ENCODE measurements around the gene TMEM87A. TPM values are rescaled to one million over a fixed set of nuclear protein-coding genes. Genes with fewer than 3 reads are reported as not detected.
"Not testable (repeated sequence)": the region's sequence is repeated elsewhere in the genome, so short reads cannot be mapped to it uniquely, and the experiment has no call there.

The TMEM87A gene
- 42.1 and 47.1 TPM in 2 replicates for total RNA-seq

DNA sequence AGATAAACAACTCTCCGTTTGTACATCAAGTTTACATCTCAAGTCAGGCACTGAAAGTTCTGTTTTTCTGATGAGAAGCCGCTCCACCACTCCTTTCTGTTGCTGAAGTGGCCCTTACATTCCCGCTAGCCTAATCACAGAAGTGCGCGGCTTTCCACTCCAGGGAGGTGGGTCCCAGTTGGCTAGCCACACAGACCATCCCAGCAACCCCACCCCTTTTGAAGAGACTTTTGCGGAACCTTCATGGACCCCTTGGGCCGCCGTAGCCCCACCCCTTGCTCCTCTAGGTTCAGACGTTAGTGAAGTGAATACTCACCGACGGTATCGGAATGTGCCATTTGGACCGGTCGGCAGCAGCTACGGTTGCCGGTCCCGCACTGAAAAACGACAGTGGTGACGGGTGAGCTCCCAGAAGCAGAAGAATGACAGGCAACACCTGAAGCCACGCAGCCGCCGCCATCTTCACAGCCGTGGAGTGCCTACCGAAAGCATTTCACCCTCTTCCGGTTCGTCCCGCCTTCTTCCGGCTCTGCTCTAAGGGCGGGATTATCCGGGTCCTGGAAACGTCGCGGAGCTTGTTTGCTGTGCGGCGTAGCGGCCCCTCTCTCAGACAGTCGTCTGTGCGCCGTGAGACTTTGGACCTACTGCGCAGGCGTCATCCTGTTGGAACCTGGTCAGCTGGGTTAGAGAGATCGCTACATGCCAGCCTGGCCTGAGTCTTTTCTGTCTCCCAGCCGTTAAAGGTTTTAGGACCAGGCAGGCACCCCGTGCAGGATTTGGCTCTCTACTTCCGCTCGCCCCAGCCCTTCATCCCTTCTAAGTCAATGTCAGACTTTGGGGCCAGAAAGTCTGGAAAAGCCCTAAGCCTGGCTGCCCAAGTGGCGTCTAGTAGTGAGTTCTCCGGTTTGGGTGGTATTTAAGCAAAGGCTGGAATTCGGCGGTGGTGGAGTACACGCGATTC, at the start of gene TMEM87A, which contains the start of gene GANC:
TMEM87A (minus strand) TSS at position 495 of the 961 bp plus-strand sequence; CDS start at position 460, 35 bp downstream.
GANC (plus strand) TSS at position 263 of the 961 bp plus-strand sequence. CDS start 1,281 bp downstream, outside the sequence.
- DNase-seq (ENCODE audit: low read depth, low spot score) = peak; percentile 95

- no peak for DNase-seq (ENCODE audit: low read depth, low spot score)
These were observed 46.0 kb upstream of the TMEM87A start for GRCh38 chr15:42319206-42319605.

- DNase-seq (ENCODE audit: low read depth, low spot score) = not testable (repeated sequence)
These were observed 43.1 kb upstream of the TMEM87A start for GRCh38 chr15:42316282-42316805.

DNA sequence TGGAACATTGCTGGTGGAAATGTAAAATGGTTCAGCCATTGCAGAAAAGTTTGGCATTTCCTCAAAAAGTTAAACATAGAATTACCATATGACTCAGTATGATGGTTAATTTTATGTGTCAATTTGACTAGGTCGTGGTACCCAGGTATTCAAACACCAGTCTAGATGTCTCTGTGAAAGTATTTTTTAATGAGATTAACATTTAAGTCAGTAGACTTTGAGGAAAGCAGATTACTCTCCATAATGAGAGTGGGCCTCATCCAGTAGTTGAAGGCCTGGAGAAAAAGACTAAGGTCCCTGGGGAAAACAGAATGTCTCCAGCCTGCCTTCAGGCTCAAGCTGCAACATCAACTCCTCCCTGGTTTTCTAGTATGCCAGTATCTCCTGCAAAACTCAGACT, 42.3 kb upstream of the TMEM87A start:
- no peak for DNase-seq (ENCODE audit: low read depth, low spot score)

DNA sequence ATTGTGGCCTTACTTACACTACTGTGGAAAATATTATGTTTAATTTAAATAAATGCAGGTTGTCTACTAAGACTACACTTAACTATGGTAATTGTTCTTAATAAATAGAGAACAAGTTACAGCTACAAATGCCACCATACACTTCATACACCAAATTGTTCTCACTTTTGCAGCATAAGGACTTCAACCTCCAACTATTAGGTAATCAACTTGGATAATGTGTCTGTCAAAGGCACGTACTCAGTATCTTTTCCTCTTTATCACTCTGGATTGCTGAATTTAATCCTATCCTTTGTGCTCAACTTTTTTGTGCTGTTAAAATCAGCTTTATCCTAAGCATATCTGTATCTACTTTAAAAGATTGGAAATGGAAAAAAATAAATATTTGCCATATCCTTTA, 41.6 kb upstream of the TMEM87A start:
- DNase-seq (ENCODE audit: low read depth, low spot score) = no peak

DNA sequence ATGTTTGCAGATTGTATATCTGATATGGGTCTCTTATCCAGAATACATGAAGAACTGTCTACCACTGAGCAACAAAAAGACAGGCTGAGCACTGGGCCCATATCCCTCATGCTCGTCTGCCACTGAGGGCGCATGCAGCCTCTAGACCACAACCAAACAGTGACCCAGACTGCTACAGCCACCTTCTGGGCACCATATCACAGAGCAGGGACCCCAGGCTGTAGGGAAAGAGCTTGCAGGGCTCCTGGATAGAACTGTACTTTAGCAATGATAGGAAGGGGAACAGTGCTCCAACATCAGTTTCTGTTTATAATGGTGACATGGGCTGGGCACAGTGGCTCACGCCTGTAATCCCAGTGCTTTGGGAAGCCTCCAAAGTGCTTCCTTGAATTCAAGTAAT, 40.2 kb upstream of the TMEM87A start:
- no peak for DNase-seq (ENCODE audit: low read depth, low spot score)

DNA sequence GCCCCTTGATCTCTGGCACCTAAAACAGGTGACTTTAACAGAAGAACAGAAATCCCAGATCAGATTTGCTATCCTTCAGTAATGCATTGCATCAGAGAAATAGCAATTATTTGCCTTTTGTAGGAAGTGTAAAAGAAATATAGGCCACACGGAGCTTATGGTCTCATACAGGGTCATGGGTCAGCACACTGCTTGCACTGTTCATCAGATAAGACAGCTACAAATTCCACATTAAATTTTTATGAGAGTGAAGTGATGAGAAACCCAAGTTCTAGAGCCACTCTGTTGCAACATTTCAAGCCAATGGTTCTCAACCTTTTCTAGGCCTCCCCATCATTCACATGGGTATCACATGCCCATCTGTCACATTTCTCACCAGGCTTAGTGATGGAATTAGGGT, 33.4 kb upstream of the TMEM87A start:
- DNase-seq (ENCODE audit: low read depth, low spot score) = no peak

DNA sequence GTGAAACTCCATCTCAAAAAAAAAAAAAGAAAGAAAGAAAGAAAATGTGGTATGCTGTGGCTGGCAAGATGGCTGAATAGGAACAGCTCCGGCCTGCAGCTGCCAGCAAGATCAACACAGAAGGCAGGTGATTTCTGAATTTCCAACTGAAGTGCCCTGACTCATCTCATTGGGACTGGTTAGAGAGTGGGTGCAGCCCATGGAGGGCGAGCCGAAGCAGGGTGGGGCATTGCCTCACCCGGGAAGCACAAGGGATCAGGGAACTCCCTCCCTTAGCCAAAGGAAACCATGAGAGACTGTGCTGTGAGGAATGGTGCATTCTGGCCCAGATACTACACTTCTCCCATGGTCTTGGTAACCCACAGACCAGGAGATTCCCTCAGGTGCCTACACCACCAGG, 27.8 kb upstream of the TMEM87A start:
- not testable (repeated sequence) for DNase-seq (ENCODE audit: low read depth, low spot score)

- DNase-seq (ENCODE audit: low read depth, low spot score) = no peak
These were observed 15.9 kb upstream of the TMEM87A start for GRCh38 chr15:42289166-42289565.

- no peak for DNase-seq (ENCODE audit: low read depth, low spot score)
These were observed 14.7 kb upstream of the TMEM87A start for GRCh38 chr15:42287931-42288330.

DNA sequence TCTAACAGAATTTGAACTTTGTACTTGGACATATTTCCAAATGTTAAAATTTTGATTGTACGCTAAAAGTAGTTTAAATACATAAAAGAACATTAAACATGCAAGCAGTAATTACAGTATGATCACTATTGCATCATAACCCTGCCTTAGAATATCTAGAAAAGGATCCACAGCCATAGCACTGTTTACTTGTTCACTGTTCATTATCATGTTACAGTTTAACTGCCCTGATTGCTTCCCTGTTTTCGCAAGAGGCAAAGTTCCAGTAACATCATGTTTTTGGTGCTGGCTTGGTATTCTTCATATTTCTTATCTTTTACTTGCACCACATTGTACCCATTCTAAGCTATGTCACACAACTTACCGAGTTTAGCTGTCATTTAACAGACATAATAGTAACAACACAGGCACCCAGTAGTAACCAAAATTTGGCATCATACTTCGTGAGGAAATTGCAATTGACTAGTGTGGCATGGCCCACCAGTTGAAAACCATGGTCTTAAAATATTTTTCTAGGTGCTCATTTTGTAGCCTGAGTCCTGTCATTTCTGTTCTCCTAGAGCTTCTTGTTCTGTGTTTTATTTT, 13.3 kb upstream of the TMEM87A start:
- no peak for DNase-seq (ENCODE audit: low read depth, low spot score)

DNA sequence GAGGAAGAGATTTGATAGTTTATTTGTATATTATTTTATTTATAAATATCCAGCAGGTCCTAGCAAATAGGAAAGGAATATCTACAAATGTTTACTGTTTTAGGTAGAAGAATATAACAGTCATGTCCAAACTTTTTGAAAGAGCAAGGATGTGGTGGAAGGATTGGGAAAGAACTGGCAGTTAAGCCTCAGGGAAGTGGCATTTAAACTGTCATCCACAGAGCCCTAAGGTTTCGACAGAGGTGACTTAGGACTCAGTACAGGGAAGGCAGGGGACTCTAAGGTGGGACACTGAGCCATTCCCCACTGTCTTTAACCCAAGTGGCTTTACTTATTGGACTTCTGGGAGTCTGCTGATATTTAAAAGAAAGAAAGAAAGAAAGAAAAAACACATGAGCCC, 11.8 kb upstream of the TMEM87A start:
- DNase-seq (ENCODE audit: low read depth, low spot score) = no peak

GRCh38 chr15:42284551-42284950, 11.3 kb upstream of the TMEM87A start:
- DNase-seq (ENCODE audit: low read depth, low spot score) = no peak

DNA sequence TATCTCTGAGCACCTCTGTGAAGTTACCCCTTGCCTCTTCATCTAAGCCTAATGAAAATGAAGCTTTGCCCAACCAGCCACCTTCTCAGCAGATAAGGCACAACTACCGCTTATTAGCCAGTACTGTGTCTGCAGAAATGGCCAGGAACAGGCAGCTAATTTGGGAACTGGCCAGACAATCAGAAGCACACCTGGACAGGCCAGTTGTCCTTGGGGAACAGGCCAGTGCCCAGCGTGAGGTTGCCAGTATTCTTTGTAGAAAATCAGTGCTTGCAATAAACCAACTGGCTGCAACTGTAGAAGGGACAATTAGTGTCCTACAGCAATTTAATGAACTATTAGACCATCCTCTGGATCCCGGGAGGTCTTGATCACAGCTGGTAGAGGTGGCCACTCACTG, 10.4 kb upstream of the TMEM87A start:
- DNase-seq (ENCODE audit: low read depth, low spot score) = no peak

GRCh38 chr15:42282926-42283325, 9.7 kb upstream of the TMEM87A start:
- no peak for DNase-seq (ENCODE audit: low read depth, low spot score)

- DNase-seq (ENCODE audit: low read depth, low spot score) = no peak
These were observed 9.1 kb upstream of the TMEM87A start for GRCh38 chr15:42282344-42282743.

GRCh38 chr15:42279234-42279723, 6.0 kb upstream of the TMEM87A start:
- DNase-seq (ENCODE audit: low read depth, low spot score) = no peak

DNA sequence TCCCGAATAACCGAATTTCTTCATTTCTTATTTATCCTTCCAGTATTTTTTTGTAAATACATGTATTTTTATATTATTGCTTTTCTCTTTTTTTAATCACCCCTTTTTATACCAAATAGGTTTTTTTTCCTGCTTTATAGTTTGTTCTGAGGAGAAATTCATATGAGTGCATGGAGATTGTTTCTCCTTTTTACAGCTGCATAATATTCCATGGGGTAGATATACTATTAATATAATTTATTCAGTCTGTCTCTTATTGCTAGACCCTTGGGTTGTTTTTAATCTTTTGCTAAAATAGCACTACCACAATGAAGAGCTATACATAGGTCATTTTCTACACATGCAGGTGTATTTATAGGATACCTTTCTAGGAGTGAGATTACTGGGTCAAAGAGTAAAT, 3.5 kb upstream of the TMEM87A start:
- DNase-seq (ENCODE audit: low read depth, low spot score) = no peak

DNA sequence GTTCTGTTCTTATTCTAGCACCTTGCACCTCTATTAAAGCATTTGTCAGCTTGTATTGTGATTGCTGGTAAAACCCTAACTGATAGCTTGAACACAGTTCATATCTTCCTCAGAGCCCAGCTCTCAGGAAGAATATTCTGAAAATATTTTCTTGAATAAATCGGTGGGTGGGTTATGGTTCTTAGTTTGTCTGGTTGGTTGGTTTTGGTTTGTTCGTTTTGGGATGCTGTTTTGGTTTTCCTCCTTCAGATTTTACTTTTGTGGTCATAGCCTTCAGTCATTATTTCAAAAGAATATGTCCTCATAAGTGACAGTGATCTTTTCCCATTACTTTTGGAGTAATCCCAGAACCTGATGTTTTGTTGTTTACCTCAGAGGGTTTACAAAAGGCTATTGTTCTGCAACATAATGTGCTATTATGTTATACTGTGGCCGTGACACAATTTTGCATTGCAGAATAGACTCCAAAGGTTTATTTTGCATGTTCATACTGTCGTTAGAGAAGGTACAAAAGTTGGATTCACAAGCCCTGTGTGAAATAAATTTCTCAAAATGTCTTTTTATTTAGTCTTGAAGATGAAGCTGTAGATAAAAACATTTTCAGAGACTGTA, 2.7 kb upstream of the TMEM87A start:
- no peak for DNase-seq (ENCODE audit: low read depth, low spot score)

DNA sequence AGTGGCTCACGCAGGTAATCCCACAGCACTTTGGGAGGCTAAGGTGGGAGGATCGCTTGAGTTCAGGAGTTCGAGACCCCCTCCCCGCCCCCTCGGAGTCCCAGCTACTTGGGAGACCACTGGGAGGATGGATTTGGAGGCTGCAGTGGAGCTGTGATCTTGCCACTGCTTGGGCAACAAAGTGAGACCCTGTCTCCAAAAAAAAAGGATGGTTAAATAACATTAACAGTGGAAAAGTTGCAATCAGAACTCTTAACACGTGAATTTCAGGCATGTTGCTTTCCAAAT, 1.4 kb upstream of the TMEM87A start:
- no peak for DNase-seq (ENCODE audit: low read depth, low spot score)

- DNase-seq (ENCODE audit: low read depth, low spot score) = no peak
These were observed 868 bp upstream of the TMEM87A start for GRCh38 chr15:42273900-42274701.
